Measurements from ENCODE around the gene TRPV2. TPM values are rescaled to one million over a fixed set of nuclear protein-coding genes. Genes with fewer than 3 reads are reported as not detected.

Gene TRPV2
- total and polyA plus RNA-seq, 9 of the 15 experiments (the other 6 are each of a cell fraction or from before 2014, with no cell fraction given) = 10.0 to 97.5 (median 30.3) TPM

- TF ChIP-seq MITF (IDR thresholded peaks at IDR 0.05) = peak; percentile 51; the same call in 1 of the 2 replicates
- peak; percentile 67 for TF ChIP-seq PCBP1 (IDR thresholded peaks at IDR 0.05; ENCODE audit: low read depth, low read length, poor library complexity, severe bottlenecking)
- peak; percentile 74 for TF ChIP-seq GTF2A2 (tag; IDR thresholded peaks at IDR 0.05)
- TF ChIP-seq RAD21 (CRISPR knock-in tag; conservative IDR thresholded peaks at IDR 0.05 in 1 of 2, IDR thresholded peaks at IDR 0.05 in 1 of 2) = no peak
- peak; percentile 95 for TF ChIP-seq TAF1 (IDR thresholded peaks at IDR 0.05; ENCODE audit: control insufficient read depth, extremely low read depth, insufficient read depth, low read length, severe bottlenecking)
- TF ChIP-seq ZNF639 (CRISPR knock-in tag; conservative IDR thresholded peaks at IDR 0.05 in 1 of 2, IDR thresholded peaks at IDR 0.05 in 1 of 2) = peak in 1 of 2 experiments; percentile 70; a peak in 1 of 4 replicates
- TF ChIP-seq FUS (optimal IDR thresholded peaks at IDR 0.05; ENCODE audit: low read depth, low read length) = peak; percentile 29
- peak; percentile 73; the same call in 1 of the 2 replicates for TF ChIP-seq CBX1 (IDR thresholded peaks at IDR 0.05; ENCODE audit: low read depth)
- TF ChIP-seq POLR2H (tag; IDR thresholded peaks at IDR 0.05; ENCODE audit: low read depth) = peak; percentile 96
- TF ChIP-seq NONO (IDR thresholded peaks at IDR 0.05; ENCODE audit: low read depth in 2 of 2, low read length in 1 of 2) = peak; percentile 53 to 97
- TF ChIP-seq EP300 (IDR thresholded peaks at IDR 0.05; ENCODE audit: low read length) = peak; percentile 46
- TF ChIP-seq PML (IDR thresholded peaks at IDR 0.05; ENCODE audit: low read length) = peak; percentile 88
- no peak for TF ChIP-seq ID3 (CRISPR knock-in tag; IDR thresholded peaks at IDR 0.05)
- peak; percentile 99 for TF ChIP-seq ID3 (tag; IDR thresholded peaks at IDR 0.05)
- 0 out of 2 replicates have a peak, but pooled peaks have one; percentile 0 for TF ChIP-seq ZNF57 (CRISPR knock-in tag; IDR thresholded peaks at IDR 0.05)
- no peak for TF ChIP-seq KLF16 (IDR thresholded peaks at IDR 0.05)
- TF ChIP-seq GABPA (tag; conservative IDR thresholded peaks at IDR 0.05; ENCODE audit: low read depth) = peak; percentile 21; the same call in 1 of the 2 replicates
- peak; percentile 82; the same call in 1 of the 2 replicates for TF ChIP-seq ZBTB2 (IDR thresholded peaks at IDR 0.05)
- no peak for TF ChIP-seq TAF15 (IDR thresholded peaks at IDR 0.05; ENCODE audit: low read depth, low read length)
- peak; percentile 68 for TF ChIP-seq MAX (CRISPR knock-in tag; IDR thresholded peaks at IDR 0.05)
Observed at GRCh38 chr17:16438557-16439302, 23.4 kb downstream of the TRPV2 start (continued).
